BLaER1 treated with 17β-estradiol and CSF1 and Interleukin-3, amounts not matched to agents 10 nM and 100 nM (cell line): ENCODE data around the gene PRKAG1.
"Not testable (repeated sequence)": the region's sequence is repeated elsewhere in the genome, so short reads cannot be mapped to it uniquely, and the experiment has no call there.

Experiments
- H3K27ac ChIP-seq, 11 experiments: shearing (Covaris generic); formaldehyde crosslinking; 2 replicates each; pipeline ENCODE4 v1.8.1; 2022
- H3K27me3 ChIP-seq, 11 experiments: shearing (Covaris generic); formaldehyde crosslinking; 2 replicates each; pipeline ENCODE4 v1.8.1; 2022
- H3K36me3 ChIP-seq, 11 experiments: shearing (Covaris generic); formaldehyde crosslinking; 2 replicates each; pipeline ENCODE4 v1.8.1; 2022
- H3K4me1 ChIP-seq, 10 experiments: shearing (Covaris generic); formaldehyde crosslinking; 2 replicates each; pipeline ENCODE4 v1.8.1; 2022
- H3K4me2 ChIP-seq, 11 experiments: shearing (Covaris generic); formaldehyde crosslinking; 2 replicates each; pipeline ENCODE4 v1.8.1; 2022
- H3K4me3 ChIP-seq, 10 experiments: shearing (Covaris generic); formaldehyde crosslinking; 2 replicates each; pipeline ENCODE4 v1.8.1; 2022
- H3K9ac ChIP-seq, 11 experiments: shearing (Covaris generic); formaldehyde crosslinking; 2 replicates each; pipeline ENCODE4 v1.8.1; 2022
- H3K9me3 ChIP-seq, 11 experiments: shearing (Covaris generic); formaldehyde crosslinking; replicated peaks in 1 of 11; 2 replicates each; pipeline ENCODE4 v1.8.1; 2022
- H4K20me1 ChIP-seq, 11 experiments: shearing (Covaris generic); formaldehyde crosslinking; 2 replicates each; pipeline ENCODE4 v1.8.1; 2022
- Cebpa-rat ChIP-seq, 11 experiments: shearing (Covaris generic); IDR thresholded peaks; 2 replicates each; pipeline ENCODE4 v1.8.1; 2022

PRKAG1 gene

DNA sequence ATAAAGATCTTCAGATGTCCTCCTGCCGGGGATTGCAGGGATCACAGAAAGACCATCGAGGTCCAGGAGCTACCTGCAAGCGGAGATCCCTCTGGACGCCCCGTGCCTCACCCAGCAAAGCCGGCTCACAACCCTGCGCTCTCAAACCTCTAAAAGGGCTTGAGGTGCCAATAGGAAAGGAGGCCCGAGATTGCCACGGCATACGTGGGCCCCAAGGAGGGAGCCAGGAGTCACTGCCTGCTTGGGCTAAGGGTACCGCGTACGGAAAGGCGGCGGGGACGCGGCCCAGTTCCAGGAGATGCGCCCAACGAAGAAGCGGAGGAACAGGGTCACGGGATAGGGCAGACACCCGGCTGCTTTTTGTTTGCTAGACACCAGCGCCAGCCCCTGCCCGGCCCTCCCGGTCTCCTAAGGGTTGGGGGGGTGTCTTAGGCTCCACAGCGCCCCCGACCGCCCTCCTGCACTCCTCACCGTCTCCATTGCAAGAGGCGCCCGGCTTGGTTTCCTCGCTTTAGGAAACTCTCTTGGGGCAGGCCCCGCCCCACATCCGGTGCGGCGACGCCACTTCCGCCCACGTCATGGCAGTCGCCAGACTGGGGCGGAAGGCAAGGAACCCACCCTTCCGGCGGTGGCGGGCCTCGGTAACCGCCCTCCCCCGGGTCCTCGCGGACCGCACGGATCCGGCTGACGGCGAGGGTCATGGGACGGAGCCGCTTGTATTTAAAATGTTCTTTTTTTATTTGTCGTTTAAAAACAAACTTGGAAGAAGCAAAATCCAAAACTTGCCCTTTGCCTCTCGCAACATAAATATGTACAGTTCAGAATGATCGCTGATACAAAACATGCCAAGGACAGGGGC is at the start of gene PRKAG1:
Gene PRKAG1, minus strand, starts transcription at position 516 of the 859 bp plus-strand sequence. Its CDS starts 36 bp downstream, at position 480.
- Histone ChIP-seq H3K9me3 (no peaks in the 10 kb centered on the region), H3K9ac (peak within 1 kb of the TSS; percentile 90 to 97 (median 92)), H3K4me1 (peaks cover 25 to 47% (median 38%) of the 10 kb centered on the region in 10 experiments), H3K27ac (peak within 1 kb of the TSS; percentile 89 to 99 (median 95)), H3K4me3 (peak within 1 kb of the TSS; percentile 71 to 85 (median 74)), H3K4me2 (peak within 1 kb of the TSS; percentile 83 to 95 (median 90)), H3K36me3 (peaks cover 23 to 31% (median 28%) of the 10 kb centered on the region in 11 experiments), H3K27me3 (no peaks in the 10 kb centered on the region), H4K20me1 (peaks cover 0 to 26% (median 11%) of the 10 kb centered on the region in 11 experiments; a peak in 11 of 22 replicates)
- peak in 5 of 11 experiments; percentile 31 to 89 (median 64); a peak in 8 of 22 replicates for TF ChIP-seq Cebpa-rat (IDR thresholded peaks at IDR 0.05)

DNA sequence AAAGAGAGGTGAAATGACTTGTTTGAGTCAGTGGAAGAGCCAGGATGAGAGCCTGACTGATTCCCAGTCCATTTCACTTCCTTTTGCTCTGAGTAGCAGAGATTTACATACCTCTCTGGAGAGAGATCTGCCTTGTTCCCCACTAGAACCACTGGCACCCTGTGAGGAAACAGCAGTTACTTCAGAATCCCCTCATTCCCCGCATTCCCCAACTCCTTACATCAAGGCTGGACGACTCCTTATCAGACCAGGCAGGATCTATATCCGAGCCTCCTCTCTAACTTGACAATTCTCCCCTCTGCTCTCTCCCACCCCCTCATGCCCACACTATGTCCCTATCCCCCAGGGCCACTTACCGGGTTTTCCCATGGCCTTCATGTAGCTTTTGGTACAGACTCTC is 47.5 kb upstream of the PRKAG1 start:
- Histone ChIP-seq H3K9me3 (no peaks in the 10 kb centered on the region), H4K20me1 (no peaks in the 10 kb centered on the region), H3K36me3 (peaks cover 0 to 6% (median 0%) of the 10 kb centered on the region in 11 experiments; a peak in 1 of 22 replicates), H3K4me2 (no peak overlapping the region), H3K9ac (peak overlapping the region in 1 of 11 experiments; percentile 3; a peak in 2 of 22 replicates), H3K4me1 (peaks cover 20 to 36% (median 29%) of the 10 kb centered on the region in 10 experiments), H3K27me3 (no peaks in the 10 kb centered on the region), H3K27ac (no peak overlapping the region), H3K4me3 (no peak overlapping the region)
- no peak for TF ChIP-seq Cebpa-rat (IDR thresholded peaks at IDR 0.05)

- peaks cover 0 to 6% (median 0%) of the 10 kb centered on the region in 11 experiments; a peak in 1 of 22 replicates for H3K36me3 ChIP-seq
- peaks cover 0 to 3% (median under 1%) of the 10 kb centered on the region in 11 experiments; a peak in 6 of 22 replicates for H4K20me1 ChIP-seq
- no peaks in the 10 kb centered on the region for H3K9me3 ChIP-seq
- no peak for TF ChIP-seq Cebpa-rat (IDR thresholded peaks at IDR 0.05)
- no peak overlapping the region for H3K27ac ChIP-seq
- no peak overlapping the region for H3K4me2 ChIP-seq
- no peak overlapping the region for H3K4me3 ChIP-seq
- H3K27me3 ChIP-seq: no peaks in the 10 kb centered on the region
- peaks cover 14 to 31% (median 20%) of the 10 kb centered on the region in 10 experiments for H3K4me1 ChIP-seq
- H3K9ac ChIP-seq: peak overlapping the region in 1 of 11 experiments; percentile 5; a peak in 1 of 22 replicates
Observed at GRCh38 chr12:49064767-49065152, 46.2 kb upstream of the PRKAG1 start.

- Histone ChIP-seq H3K9ac (peak overlapping the region in 6 of 11 experiments; percentile 99 to 100 (median 99); a peak in 9 of 22 replicates), H3K4me2 (peak overlapping the region; percentile 87 to 99 (median 95); a peak in 21 of 22 replicates), H3K4me3 (peak overlapping the region in 4 of 10 experiments; percentile 91 to 100 (median 98); a peak in 5 of 20 replicates), H3K4me1 (peaks cover 15 to 30% (median 20%) of the 10 kb centered on the region in 10 experiments), H4K20me1 (peaks cover 19 to 32% (median 29%) of the 10 kb centered on the region in 11 experiments; a peak in 20 of 22 replicates)
- H3K27me3 ChIP-seq, H3K36me3 ChIP-seq, H3K27ac ChIP-seq, H3K9me3 ChIP-seq: not testable (repeated sequence)
Observed at GRCh38 chr12:49061916-49062315, 43.3 kb upstream of the PRKAG1 start.

DNA sequence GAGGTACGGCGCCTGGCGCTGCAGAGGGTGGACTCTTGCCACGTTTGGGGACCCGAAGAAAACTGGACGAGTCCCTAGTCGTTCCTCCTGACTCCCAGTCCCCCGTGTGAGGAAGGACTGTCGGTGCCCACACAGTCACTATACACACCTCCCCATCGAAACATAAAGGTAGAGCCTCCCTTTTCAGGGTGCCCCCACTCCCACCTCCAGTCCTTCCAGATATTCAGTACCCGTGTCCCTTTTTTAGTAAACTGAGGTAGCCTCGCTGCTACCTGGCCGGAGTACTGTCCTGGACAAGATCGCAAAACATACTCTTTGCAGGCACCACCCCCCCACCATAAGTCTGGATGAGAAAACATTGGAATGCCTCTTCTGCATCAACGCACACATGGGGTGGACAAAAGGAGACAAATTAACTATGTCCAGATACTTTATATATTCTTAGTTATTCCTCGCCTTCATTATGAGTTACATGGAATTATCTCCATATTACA is 42.6 kb upstream of the PRKAG1 start:
- peak overlapping the region; percentile 96 to 100 (median 99); a peak in 21 of 22 replicates for H3K27ac ChIP-seq
- peaks cover 23 to 37% (median 27%) of the 10 kb centered on the region in 10 experiments for H3K4me1 ChIP-seq
- peaks cover 26 to 39% (median 30%) of the 10 kb centered on the region in 11 experiments; a peak in 20 of 22 replicates for H4K20me1 ChIP-seq
- no peak for TF ChIP-seq Cebpa-rat (IDR thresholded peaks at IDR 0.05)
- H3K27me3 ChIP-seq: no peaks in the 10 kb centered on the region
- H3K36me3 ChIP-seq: peaks cover 0 to 6% (median 0%) of the 10 kb centered on the region in 11 experiments; a peak in 2 of 22 replicates
- peak overlapping the region; percentile 96 to 100 (median 99) for H3K9ac ChIP-seq
- peak overlapping the region; percentile 91 to 100 (median 98) for H3K4me3 ChIP-seq
- peak overlapping the region; percentile 87 to 99 (median 95) for H3K4me2 ChIP-seq
- no peaks in the 10 kb centered on the region for H3K9me3 ChIP-seq

- Histone ChIP-seq H3K4me2 (peak within 1 kb of the TSS; percentile 91 to 100 (median 98)), H3K36me3 (peaks cover 0 to 10% (median 3%) of the 10 kb centered on the region in 11 experiments; a peak in 15 of 22 replicates), H3K4me1 (peaks cover 27 to 43% (median 34%) of the 10 kb centered on the region in 10 experiments), H3K9me3 (no peaks in the 10 kb centered on the region), H3K4me3 (peak within 1 kb of the TSS; percentile 91 to 100 (median 98)), H4K20me1 (peaks cover 31 to 46% (median 35%) of the 10 kb centered on the region in 11 experiments), H3K9ac (peak within 1 kb of the TSS; percentile 96 to 100 (median 99)), H3K27ac (peak within 1 kb of the TSS; percentile 96 to 100 (median 99)), H3K27me3 (no peaks in the 10 kb centered on the region)
- TF ChIP-seq Cebpa-rat (IDR thresholded peaks at IDR 0.05): no peak
Observed at GRCh38 chr12:49060237-49061156, 41.9 kb upstream of the PRKAG1 start, which contains the start of gene KMT2D. TSS of gene KMT2D (minus strand) at chr12:49060794. CDS start at chr12:49055324, 5,470 bp downstream.

GRCh38 chr12:49059299-49060171 is 41.0 kb upstream of the PRKAG1 start:
- Histone ChIP-seq H3K27me3 (no peaks in the 10 kb centered on the region), H3K36me3 (peaks cover 9 to 14% (median 13%) of the 10 kb centered on the region in 11 experiments), H3K27ac (peak overlapping the region; percentile 96 to 100 (median 99)), H3K9me3 (no peaks in the 10 kb centered on the region), H4K20me1 (peaks cover 41 to 55% (median 45%) of the 10 kb centered on the region in 11 experiments), H3K9ac (peak overlapping the region; percentile 96 to 100 (median 99)), H3K4me2 (peak overlapping the region; percentile 91 to 100 (median 98)), H3K4me1 (peaks cover 35 to 52% (median 40%) of the 10 kb centered on the region in 10 experiments), H3K4me3 (peak overlapping the region; percentile 91 to 100 (median 98))
- no peak for TF ChIP-seq Cebpa-rat (IDR thresholded peaks at IDR 0.05)
